ENCODE results near the gene TCEA3.

- TF ChIP-seq CTCF (IDR thresholded peaks at IDR 0.05) (no peak), EP300 (IDR thresholded peaks at IDR 0.05) (no peak)
These were observed 3.8 kb upstream of the TCEA3 start for GRCh38 chr1:23428136-23428905.

Measured in stomach (tissue), 4 donors.